GM03348 (cell line): Measurements from ENCODE around the gene RFX2.
"Not testable (repeated sequence)": the region's sequence is repeated elsewhere in the genome, so short reads cannot be mapped to it uniquely, and the experiment has no call there.

Experiments used
- DNase-seq: peaks from one replicate; pipeline ENCODE4 v3.0.0; 2012; ENCODE audit warnings: low spot score

Gene RFX2

GRCh38 chr19:6012426-6013170 lies 97.7 kb downstream of the RFX2 start:
- DNase-seq: no peak

GRCh38 chr19:6011794-6012193 lies 98.5 kb downstream of the RFX2 start:
- no peak for DNase-seq

- DNase-seq: no peak
These were observed 99.1 kb downstream of the RFX2 start for GRCh38 chr19:6011206-6011605.

GRCh38 chr19:6010107-6010506 lies 100.2 kb downstream of the RFX2 start:
- DNase-seq: no peak

- DNase-seq: no peak
These were observed 102.4 kb downstream of the RFX2 start for GRCh38 chr19:6007866-6008265.

- no peak for DNase-seq
These were observed 103.4 kb downstream of the RFX2 start for GRCh38 chr19:6006896-6007295.

- DNase-seq: not testable (repeated sequence)
These were observed 104.2 kb downstream of the RFX2 start for GRCh38 chr19:6006070-6006446.

GRCh38 chr19:6005321-6006069 lies 104.8 kb downstream of the RFX2 start:
- no peak for DNase-seq

GRCh38 chr19:6003976-6004375 lies 106.3 kb downstream of the RFX2 start:
- no peak for DNase-seq

GRCh38 chr19:6002591-6002990 lies 107.7 kb downstream of the RFX2 start:
- no peak for DNase-seq

GRCh38 chr19:6000228-6000847 lies 110.0 kb downstream of the RFX2 start:
- DNase-seq: no peak

GRCh38 chr19:5999693-6000092 lies 110.6 kb downstream of the RFX2 start:
- DNase-seq: no peak

GRCh38 chr19:5997371-5997770 lies 112.9 kb downstream of the RFX2 start:
- DNase-seq: no peak

- no peak for DNase-seq
These were observed 113.5 kb downstream of the RFX2 start for GRCh38 chr19:5996623-5997320.

- no peak for DNase-seq
These were observed 114.2 kb downstream of the RFX2 start for GRCh38 chr19:5996102-5996501.

GRCh38 chr19:5995606-5996005 lies 114.7 kb downstream of the RFX2 start:
- no peak for DNase-seq

GRCh38 chr19:5994405-5995165 lies 115.7 kb downstream of the RFX2 start:
- DNase-seq: no peak

- no peak for DNase-seq
These were observed 116.5 kb downstream of the RFX2 start for GRCh38 chr19:5993648-5994358.

- DNase-seq: no peak
These were observed 117.1 kb downstream of the RFX2 start for GRCh38 chr19:5993201-5993600.

- no peak for DNase-seq
These were observed 117.5 kb downstream of the RFX2 start for GRCh38 chr19:5992756-5993155.

GRCh38 chr19:5991244-5991838 lies 119.0 kb downstream of the RFX2 start:
- no peak for DNase-seq
